Endothelial cell of umbilical vein (primary cell): ENCODE results near the gene PNLDC1.

ENCODE experiments used
- CTCF ChIP-seq, 2 donors: IDR thresholded peaks; 1 replicate in 1 of 2; 2 replicates in 1 of 2; pipeline ENCODE4 v1.5.1; 2011; ENCODE audit warnings: low read length in 2 of 2, mild to moderate bottlenecking in 2 of 2, moderate library complexity in 2 of 2, control low read depth in 1 of 2, inconsistent platforms in 1 of 2, low read depth in 1 of 2; ENCODE audit not compliant: insufficient read depth in 1 of 2; ENCODE audit errors: extremely low read depth in 1 of 2
- EZH2 ChIP-seq: IDR thresholded peaks from 2 replicates; pipeline ENCODE4 v1.6.1; 2012; ENCODE audit warnings: borderline replicate concordance, low read depth, mild to moderate bottlenecking, moderate library complexity, low read length, inconsistent platforms; ENCODE audit not compliant: severe bottlenecking
- POLR2A ChIP-seq: IDR thresholded peaks from 2 replicates; pipeline ENCODE4 v1.6.1; 2012; ENCODE audit warnings: low read depth, mild to moderate bottlenecking, control low read depth, low read length

- no peak for TF ChIP-seq CTCF (IDR thresholded peaks at IDR 0.05; ENCODE audit: extremely low read depth in 1 of 2, insufficient read depth in 1 of 2, low read depth in 1 of 2, low read length in 2 of 2)
- TF ChIP-seq EZH2 = no peak
- TF ChIP-seq POLR2A = no peak
Observed at GRCh38 chr6:159758031-159759001, 41.8 kb upstream of the PNLDC1 start.
